AG04449 (cell line): ENCODE data around the gene ATP7B.

Experiments used
- CTCF ChIA-PET: fragments of 350-600 bp; formaldehyde crosslinking; extraction: SDS; loops from one replicate; lab custom pipeline; 2021; ENCODE audit warnings: antibody characterized with exemption; lab: Yijun Ruan, JAX
- POLR2A ChIA-PET: fragments of 400-600, 350-600 bp; formaldehyde crosslinking; extraction: SDS; loops from one replicate; lab custom pipeline; 2020; ENCODE audit warnings: antibody characterized with exemption, inconsistent platforms; lab: Yijun Ruan, JAX
- DNase-seq: peaks from one replicate; pipeline ENCODE4 v3.0.0-alpha.2; 2010; ENCODE audit warnings: low read depth, low spot score
- H3K4me3 ChIP-seq: 2 replicates; pipeline ENCODE4 v1.5.1; 2011; ENCODE audit warnings: low read depth, mild to moderate bottlenecking, control low read depth, low read length
- CTCF ChIP-seq: IDR thresholded peaks from one replicate; pipeline ENCODE4 v1.5.1; 2011; ENCODE audit warnings: mild to moderate bottlenecking, moderate library complexity, low read length, control low read depth, inconsistent platforms; ENCODE audit not compliant: insufficient read depth; ENCODE audit errors: missing control alignments

The ATP7B gene

GRCh38 chr13:51967482-51968446 is 43.5 kb downstream of the ATP7B start:
- H3K4me3 ChIP-seq = no peak overlapping the region
- ChIA-PET CTCF (no interaction called here), POLR2A (no interaction called here)
- TF ChIP-seq CTCF = no peak
- DNase-seq = no peak

GRCh38 chr13:51966186-51966585 is 45.1 kb downstream of the ATP7B start:
- ChIA-PET CTCF (no interaction called here), POLR2A (no interaction called here)
- no peak for TF ChIP-seq CTCF
- DNase-seq = no peak
- H3K4me3 ChIP-seq = no peak overlapping the region

GRCh38 chr13:51961493-51962403 is 49.5 kb downstream of the ATP7B start:
- POLR2A ChIA-PET = no interaction called here
- H3K4me3 ChIP-seq = no peak overlapping the region

GRCh38 chr13:51960766-51961165 is 50.5 kb downstream of the ATP7B start:
- POLR2A ChIA-PET = no interaction called here
- CTCF ChIA-PET = interaction anchor here (0.9 kb wide), 1 partner anchor 40 kb away, joined by 3 read pairs; no protein-coding TSS in a partner anchor

More at GRCh38 chr13:51961493-51962403, 49.5 kb downstream of the ATP7B start:
- no peak for TF ChIP-seq CTCF
- CTCF ChIA-PET = interaction anchor here (1.2 to 1.7 kb wide), 2 partner anchors 10 to 46 kb away, joined by 3 read pairs; no protein-coding TSS in a partner anchor
- no peak for DNase-seq

GRCh38 chr13:51959773-51960172 is 51.5 kb downstream of the ATP7B start:
- TF ChIP-seq CTCF = no peak
- DNase-seq = no peak
- ChIA-PET CTCF (interaction anchor here (0.9 kb wide), 1 partner anchor 41 kb away, joined by 3 read pairs; no protein-coding TSS in a partner anchor), POLR2A (no interaction called here)
- H3K4me3 ChIP-seq = no peak overlapping the region

More at GRCh38 chr13:51960766-51961165, 50.5 kb downstream of the ATP7B start:
- H3K4me3 ChIP-seq = no peak overlapping the region
- TF ChIP-seq CTCF = no peak
- no peak for DNase-seq
